HEK293 (cell line): ENCODE data around the gene GATAD1.

Experiments
- FEZF1 ChIP-seq: fragments of 450-650 bp; formaldehyde crosslinking; IDR thresholded peaks from 2 replicates; pipeline ENCODE4 v1.5.1; 2016; ENCODE audit warnings: missing biosample characterization, missing genetic modification characterization
- GLI2 ChIP-seq: fragments of 450-650 bp; formaldehyde crosslinking; IDR thresholded peaks from 2 replicates; pipeline ENCODE4; 2017; ENCODE audit warnings: missing biosample characterization, missing genetic modification characterization, low read depth, borderline replicate concordance
- GLIS1 ChIP-seq: fragments of 450-650 bp; formaldehyde crosslinking; IDR thresholded peaks from 2 replicates; pipeline ENCODE4 v1.5.1; 2016; ENCODE audit warnings: missing biosample characterization, missing genetic modification characterization
- KLF7 ChIP-seq: fragments of 450-650 bp; formaldehyde crosslinking; IDR thresholded peaks from 2 replicates; pipeline ENCODE4 v1.5.1; 2016; ENCODE audit warnings: missing biosample characterization, missing genetic modification characterization, borderline replicate concordance
- PRDM1 ChIP-seq: fragments of 450-650 bp; formaldehyde crosslinking; IDR thresholded peaks from 2 replicates; pipeline ENCODE4; 2016; ENCODE audit warnings: missing biosample characterization, missing genetic modification characterization
- SP2 ChIP-seq: fragments of 450-650 bp; formaldehyde crosslinking; IDR thresholded peaks from 2 replicates; pipeline ENCODE4 v1.5.1; 2016; ENCODE audit warnings: missing biosample characterization, missing genetic modification characterization
- SP3 ChIP-seq: fragments of 450-650 bp; formaldehyde crosslinking; IDR thresholded peaks from 2 replicates; pipeline ENCODE4 v1.5.1; 2016; ENCODE audit warnings: missing biosample characterization, missing genetic modification characterization
- SP7 ChIP-seq: fragments of 450-650 bp; formaldehyde crosslinking; IDR thresholded peaks from 2 replicates; pipeline ENCODE4 v1.5.1; 2016; ENCODE audit warnings: missing biosample characterization, missing genetic modification characterization
- ZBTB21 ChIP-seq: fragments of 450-650 bp; formaldehyde crosslinking; IDR thresholded peaks from 2 replicates; pipeline ENCODE4 v1.5.1; 2017; ENCODE audit warnings: missing biosample characterization, missing genetic modification characterization
- ZEB2 ChIP-seq: fragments of 450-650 bp; formaldehyde crosslinking; IDR thresholded peaks from 2 replicates; pipeline ENCODE4 v1.5.1; 2016; ENCODE audit warnings: missing biosample characterization, missing genetic modification characterization
- ZFP37 ChIP-seq: fragments of 450-650 bp; formaldehyde crosslinking; IDR thresholded peaks from 2 replicates; pipeline ENCODE4 v1.5.1; 2016; ENCODE audit warnings: missing biosample characterization, missing genetic modification characterization
- ZFP41 ChIP-seq: fragments of 450-650 bp; formaldehyde crosslinking; IDR thresholded peaks from 2 replicates; pipeline ENCODE4 v1.5.1; 2016; ENCODE audit warnings: missing biosample characterization, missing genetic modification characterization, borderline replicate concordance
- ZNF155 ChIP-seq: fragments of 450-650 bp; formaldehyde crosslinking; IDR thresholded peaks from 2 replicates; pipeline ENCODE4 v1.5.1; 2016; ENCODE audit warnings: missing biosample characterization, missing genetic modification characterization
- ZNF335 ChIP-seq: fragments of 450-650 bp; formaldehyde crosslinking; conservative IDR thresholded peaks from 2 replicates; pipeline ENCODE4 v1.5.1; 2016; ENCODE audit warnings: missing biosample characterization, missing genetic modification characterization
- ZNF501 ChIP-seq: fragments of 450-650 bp; formaldehyde crosslinking; IDR thresholded peaks from 2 replicates; pipeline ENCODE4 v1.5.1; 2016; ENCODE audit warnings: missing biosample characterization, missing genetic modification characterization
- ZNF600 ChIP-seq: fragments of 450-650 bp; formaldehyde crosslinking; IDR thresholded peaks from 2 replicates; pipeline ENCODE4 v1.5.1; 2016; ENCODE audit warnings: missing biosample characterization, missing genetic modification characterization
- TF ChIP-seq, protein P1 (sequence below): fragments of 450-650 bp; formaldehyde crosslinking; conservative IDR thresholded peaks from 2 replicates; pipeline ENCODE4 v1.5.1; 2016; ENCODE audit warnings: low read depth, missing biosample characterization, missing genetic modification characterization
- TF ChIP-seq, protein P2 (sequence below): fragments of 450-650 bp; formaldehyde crosslinking; IDR thresholded peaks from 2 replicates; pipeline ENCODE4 v1.5.1; 2017; ENCODE audit warnings: missing biosample characterization, missing genetic modification characterization
- TF ChIP-seq, protein P3 (sequence below): fragments of 450-650 bp; formaldehyde crosslinking; IDR thresholded peaks from 2 replicates; pipeline ENCODE4 v1.5.1; 2016; ENCODE audit warnings: missing biosample characterization, missing genetic modification characterization, low read depth
- TF ChIP-seq, protein P4 (sequence below): fragments of 450-650 bp; formaldehyde crosslinking; IDR thresholded peaks from 2 replicates; pipeline ENCODE4 v1.5.1; 2016; ENCODE audit warnings: missing biosample characterization, missing genetic modification characterization
- TF ChIP-seq, protein P5 (sequence below): fragments of 450-650 bp; formaldehyde crosslinking; IDR thresholded peaks from 2 replicates; pipeline ENCODE4 v1.5.1; 2016; ENCODE audit warnings: missing biosample characterization, missing genetic modification characterization
- TF ChIP-seq, protein P6 (sequence below): fragments of 450-650 bp; formaldehyde crosslinking; conservative IDR thresholded peaks from 2 replicates; pipeline ENCODE4 v1.5.1; 2016; ENCODE audit warnings: low read depth, missing biosample characterization, missing genetic modification characterization

Gene GATAD1

DNA sequence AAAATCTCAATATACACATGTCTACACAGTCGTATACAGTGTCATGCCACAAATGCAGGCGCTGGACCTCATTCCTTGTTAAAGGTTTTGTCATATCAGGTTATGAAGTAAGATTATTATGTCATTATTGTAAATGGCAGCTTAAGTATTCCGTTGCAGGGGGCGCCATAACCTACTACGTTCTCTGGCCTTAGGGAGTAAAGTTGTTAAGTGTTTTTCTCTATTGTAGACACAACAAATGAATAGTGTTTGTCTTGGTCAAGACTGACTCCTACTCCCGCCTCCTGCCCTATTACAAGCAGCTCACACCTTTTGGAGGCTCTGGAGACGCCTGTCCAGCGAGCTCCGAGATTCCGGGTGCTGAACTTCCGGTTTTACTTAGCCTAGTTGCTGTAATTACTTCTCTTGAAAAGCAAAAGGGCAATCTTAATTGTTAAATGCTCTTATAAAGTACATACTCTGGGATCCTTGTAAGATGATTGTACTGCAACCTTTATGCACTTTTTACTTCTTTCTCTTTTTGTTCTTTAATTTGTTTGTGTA lies 994 bp downstream of the GATAD1 start (continued):
- TF ChIP-seq, protein P1, sequence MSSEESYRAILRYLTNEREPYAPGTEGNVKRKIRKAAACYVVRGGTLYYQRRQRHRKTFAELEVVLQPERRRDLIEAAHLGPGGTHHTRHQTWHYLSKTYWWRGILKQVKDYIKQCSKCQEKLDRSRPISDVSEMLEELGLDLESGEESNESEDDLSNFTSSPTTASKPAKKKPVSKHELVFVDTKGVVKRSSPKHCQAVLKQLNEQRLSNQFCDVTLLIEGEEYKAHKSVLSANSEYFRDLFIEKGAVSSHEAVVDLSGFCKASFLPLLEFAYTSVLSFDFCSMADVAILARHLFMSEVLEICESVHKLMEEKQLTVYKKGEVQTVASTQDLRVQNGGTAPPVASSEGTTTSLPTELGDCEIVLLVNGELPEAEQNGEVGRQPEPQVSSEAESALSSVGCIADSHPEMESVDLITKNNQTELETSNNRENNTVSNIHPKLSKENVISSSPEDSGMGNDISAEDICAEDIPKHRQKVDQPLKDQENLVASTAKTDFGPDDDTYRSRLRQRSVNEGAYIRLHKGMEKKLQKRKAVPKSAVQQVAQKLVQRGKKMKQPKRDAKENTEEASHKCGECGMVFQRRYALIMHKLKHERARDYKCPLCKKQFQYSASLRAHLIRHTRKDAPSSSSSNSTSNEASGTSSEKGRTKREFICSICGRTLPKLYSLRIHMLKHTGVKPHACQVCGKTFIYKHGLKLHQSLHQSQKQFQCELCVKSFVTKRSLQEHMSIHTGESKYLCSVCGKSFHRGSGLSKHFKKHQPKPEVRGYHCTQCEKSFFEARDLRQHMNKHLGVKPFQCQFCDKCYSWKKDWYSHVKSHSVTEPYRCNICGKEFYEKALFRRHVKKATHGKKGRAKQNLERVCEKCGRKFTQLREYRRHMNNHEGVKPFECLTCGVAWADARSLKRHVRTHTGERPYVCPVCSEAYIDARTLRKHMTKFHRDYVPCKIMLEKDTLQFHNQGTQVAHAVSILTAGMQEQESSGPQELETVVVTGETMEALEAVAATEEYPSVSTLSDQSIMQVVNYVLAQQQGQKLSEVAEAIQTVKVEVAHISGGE (tag by site-specific recombination): peak; percentile 64; the same call in 1 of the 2 replicates
- TF ChIP-seq, protein P2, sequence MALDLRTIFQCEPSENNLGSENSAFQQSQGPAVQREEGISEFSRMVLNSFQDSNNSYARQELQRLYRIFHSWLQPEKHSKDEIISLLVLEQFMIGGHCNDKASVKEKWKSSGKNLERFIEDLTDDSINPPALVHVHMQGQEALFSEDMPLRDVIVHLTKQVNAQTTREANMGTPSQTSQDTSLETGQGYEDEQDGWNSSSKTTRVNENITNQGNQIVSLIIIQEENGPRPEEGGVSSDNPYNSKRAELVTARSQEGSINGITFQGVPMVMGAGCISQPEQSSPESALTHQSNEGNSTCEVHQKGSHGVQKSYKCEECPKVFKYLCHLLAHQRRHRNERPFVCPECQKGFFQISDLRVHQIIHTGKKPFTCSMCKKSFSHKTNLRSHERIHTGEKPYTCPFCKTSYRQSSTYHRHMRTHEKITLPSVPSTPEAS (tag by site-specific recombination): no peak
- TF ChIP-seq PRDM1 (0 out of 2 replicates have a peak, but pooled peaks have one; percentile 34), KLF7 (tag by site-specific recombination) (no peak), SP3 (tag by site-specific recombination) (peak; percentile 24; the same call in 1 of the 2 replicates), ZNF335 (tag by site-specific recombination) (peak; percentile 57; the same call in 1 of the 2 replicates), ZFP37 (no peak), GLIS1 (tag by site-specific recombination) (peak; percentile 75), ZFP41 (tag by site-specific recombination) (no peak), ZNF501 (peak; percentile 50; the same call in 1 of the 2 replicates), SP7 (0 out of 2 replicates have a peak, but pooled peaks have one; percentile 21), ZNF600 (peak; percentile 79), ZBTB21 (tag by site-specific recombination) (peak; percentile 93), GLI2 (tag by site-specific recombination) (no peak), ZEB2 (tag by site-specific recombination) (peak; percentile 29; the same call in 1 of the 2 replicates), SP2 (tag by site-specific recombination) (peak; percentile 41), ZNF155 (tag by site-specific recombination) (no peak), FEZF1 (tag by site-specific recombination) (0 out of 2 replicates have a peak, but pooled peaks have one; percentile 20)
- TF ChIP-seq, protein P3, sequence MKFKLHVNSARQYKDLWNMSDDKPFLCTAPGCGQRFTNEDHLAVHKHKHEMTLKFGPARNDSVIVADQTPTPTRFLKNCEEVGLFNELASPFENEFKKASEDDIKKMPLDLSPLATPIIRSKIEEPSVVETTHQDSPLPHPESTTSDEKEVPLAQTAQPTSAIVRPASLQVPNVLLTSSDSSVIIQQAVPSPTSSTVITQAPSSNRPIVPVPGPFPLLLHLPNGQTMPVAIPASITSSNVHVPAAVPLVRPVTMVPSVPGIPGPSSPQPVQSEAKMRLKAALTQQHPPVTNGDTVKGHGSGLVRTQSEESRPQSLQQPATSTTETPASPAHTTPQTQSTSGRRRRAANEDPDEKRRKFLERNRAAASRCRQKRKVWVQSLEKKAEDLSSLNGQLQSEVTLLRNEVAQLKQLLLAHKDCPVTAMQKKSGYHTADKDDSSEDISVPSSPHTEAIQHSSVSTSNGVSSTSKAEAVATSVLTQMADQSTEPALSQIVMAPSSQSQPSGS (tag by site-specific recombination): 0 out of 2 replicates have a peak, but pooled peaks have one; percentile 44
- TF ChIP-seq, protein P4, sequence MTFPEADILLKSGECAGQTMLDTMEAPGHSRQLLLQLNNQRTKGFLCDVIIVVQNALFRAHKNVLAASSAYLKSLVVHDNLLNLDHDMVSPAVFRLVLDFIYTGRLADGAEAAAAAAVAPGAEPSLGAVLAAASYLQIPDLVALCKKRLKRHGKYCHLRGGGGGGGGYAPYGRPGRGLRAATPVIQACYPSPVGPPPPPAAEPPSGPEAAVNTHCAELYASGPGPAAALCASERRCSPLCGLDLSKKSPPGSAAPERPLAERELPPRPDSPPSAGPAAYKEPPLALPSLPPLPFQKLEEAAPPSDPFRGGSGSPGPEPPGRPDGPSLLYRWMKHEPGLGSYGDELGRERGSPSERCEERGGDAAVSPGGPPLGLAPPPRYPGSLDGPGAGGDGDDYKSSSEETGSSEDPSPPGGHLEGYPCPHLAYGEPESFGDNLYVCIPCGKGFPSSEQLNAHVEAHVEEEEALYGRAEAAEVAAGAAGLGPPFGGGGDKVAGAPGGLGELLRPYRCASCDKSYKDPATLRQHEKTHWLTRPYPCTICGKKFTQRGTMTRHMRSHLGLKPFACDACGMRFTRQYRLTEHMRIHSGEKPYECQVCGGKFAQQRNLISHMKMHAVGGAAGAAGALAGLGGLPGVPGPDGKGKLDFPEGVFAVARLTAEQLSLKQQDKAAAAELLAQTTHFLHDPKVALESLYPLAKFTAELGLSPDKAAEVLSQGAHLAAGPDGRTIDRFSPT (tag by site-specific recombination): no peak
- TF ChIP-seq, protein P5, sequence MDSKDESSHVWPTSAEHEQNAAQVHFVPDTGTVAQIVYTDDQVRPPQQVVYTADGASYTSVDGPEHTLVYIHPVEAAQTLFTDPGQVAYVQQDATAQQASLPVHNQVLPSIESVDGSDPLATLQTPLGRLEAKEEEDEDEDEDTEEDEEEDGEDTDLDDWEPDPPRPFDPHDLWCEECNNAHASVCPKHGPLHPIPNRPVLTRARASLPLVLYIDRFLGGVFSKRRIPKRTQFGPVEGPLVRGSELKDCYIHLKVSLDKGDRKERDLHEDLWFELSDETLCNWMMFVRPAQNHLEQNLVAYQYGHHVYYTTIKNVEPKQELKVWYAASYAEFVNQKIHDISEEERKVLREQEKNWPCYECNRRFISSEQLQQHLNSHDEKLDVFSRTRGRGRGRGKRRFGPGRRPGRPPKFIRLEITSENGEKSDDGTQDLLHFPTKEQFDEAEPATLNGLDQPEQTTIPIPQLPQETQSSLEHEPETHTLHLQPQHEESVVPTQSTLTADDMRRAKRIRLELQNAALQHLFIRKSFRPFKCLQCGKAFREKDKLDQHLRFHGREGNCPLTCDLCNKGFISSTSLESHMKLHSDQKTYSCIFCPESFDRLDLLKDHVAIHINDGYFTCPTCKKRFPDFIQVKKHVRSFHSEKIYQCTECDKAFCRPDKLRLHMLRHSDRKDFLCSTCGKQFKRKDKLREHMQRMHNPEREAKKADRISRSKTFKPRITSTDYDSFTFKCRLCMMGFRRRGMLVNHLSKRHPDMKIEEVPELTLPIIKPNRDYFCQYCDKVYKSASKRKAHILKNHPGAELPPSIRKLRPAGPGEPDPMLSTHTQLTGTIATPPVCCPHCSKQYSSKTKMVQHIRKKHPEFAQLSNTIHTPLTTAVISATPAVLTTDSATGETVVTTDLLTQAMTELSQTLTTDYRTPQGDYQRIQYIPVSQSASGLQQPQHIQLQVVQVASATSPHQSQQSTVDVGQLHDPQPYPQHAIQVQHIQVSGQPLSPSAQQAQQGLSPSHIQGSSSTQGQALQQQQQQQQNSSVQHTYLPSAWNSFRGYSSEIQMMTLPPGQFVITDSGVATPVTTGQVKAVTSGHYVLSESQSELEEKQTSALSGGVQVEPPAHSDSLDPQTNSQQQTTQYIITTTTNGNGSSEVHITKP: peak; percentile 28
- TF ChIP-seq, protein P6, sequence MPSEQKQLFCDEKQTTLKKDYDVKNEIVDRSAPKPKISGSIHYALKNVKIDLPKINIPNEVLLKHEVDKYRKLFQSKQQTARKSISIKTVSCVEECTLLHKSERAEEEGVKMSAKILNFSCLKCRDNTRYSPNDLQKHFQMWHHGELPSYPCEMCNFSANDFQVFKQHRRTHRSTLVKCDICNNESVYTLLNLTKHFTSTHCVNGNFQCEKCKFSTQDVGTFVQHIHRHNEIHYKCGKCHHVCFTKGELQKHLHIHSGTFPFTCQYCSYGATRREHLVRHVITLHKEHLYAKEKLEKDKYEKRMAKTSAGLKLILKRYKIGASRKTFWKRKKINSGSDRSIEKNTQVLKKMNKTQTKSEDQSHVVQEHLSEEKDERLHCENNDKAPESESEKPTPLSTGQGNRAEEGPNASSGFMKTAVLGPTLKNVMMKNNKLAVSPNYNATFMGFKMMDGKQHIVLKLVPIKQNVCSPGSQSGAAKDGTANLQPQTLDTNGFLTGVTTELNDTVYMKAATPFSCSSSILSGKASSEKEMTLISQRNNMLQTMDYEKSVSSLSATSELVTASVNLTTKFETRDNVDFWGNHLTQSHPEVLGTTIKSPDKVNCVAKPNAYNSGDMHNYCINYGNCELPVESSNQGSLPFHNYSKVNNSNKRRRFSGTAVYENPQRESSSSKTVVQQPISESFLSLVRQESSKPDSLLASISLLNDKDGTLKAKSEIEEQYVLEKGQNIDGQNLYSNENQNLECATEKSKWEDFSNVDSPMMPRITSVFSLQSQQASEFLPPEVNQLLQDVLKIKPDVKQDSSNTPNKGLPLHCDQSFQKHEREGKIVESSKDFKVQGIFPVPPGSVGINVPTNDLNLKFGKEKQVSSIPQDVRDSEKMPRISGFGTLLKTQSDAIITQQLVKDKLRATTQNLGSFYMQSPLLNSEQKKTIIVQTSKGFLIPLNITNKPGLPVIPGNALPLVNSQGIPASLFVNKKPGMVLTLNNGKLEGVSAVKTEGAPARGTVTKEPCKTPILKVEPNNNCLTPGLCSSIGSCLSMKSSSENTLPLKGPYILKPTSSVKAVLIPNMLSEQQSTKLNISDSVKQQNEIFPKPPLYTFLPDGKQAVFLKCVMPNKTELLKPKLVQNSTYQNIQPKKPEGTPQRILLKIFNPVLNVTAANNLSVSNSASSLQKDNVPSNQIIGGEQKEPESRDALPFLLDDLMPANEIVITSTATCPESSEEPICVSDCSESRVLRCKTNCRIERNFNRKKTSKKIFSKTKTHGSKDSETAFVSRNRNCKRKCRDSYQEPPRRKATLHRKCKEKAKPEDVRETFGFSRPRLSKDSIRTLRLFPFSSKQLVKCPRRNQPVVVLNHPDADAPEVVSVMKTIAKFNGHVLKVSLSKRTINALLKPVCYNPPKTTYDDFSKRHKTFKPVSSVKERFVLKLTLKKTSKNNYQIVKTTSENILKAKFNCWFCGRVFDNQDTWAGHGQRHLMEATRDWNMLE (tag by site-specific recombination): 0 out of 2 replicates have a peak, but pooled peaks have one; percentile 30
